OCI-LY7 (cell line): ENCODE measurements around the gene STX17.

ENCODE experiments used
- EZH2phosphoT487 ChIP-seq: fragments of 200-600 bp; sonication (generic); IDR thresholded peaks from 2 replicates; pipeline ENCODE4 v1.6.1; 2018; ENCODE audit warnings: low read depth, borderline replicate concordance, mild to moderate bottlenecking, mixed run types, antibody characterized with exemption, low read length, moderate library complexity, mixed read lengths
- TF ChIP-seq, protein P1 (sequence below): fragments of 200-600 bp; sonication (generic); conservative IDR thresholded peaks from 2 replicates; pipeline ENCODE4 v1.5.1; 2014; ENCODE audit warnings: mild to moderate bottlenecking, antibody characterized with exemption, low read length, moderate library complexity, mixed read lengths

GRCh38 chr9:99948482-99948881, 42.0 kb downstream of the STX17 start:
- TF ChIP-seq, protein P1, sequence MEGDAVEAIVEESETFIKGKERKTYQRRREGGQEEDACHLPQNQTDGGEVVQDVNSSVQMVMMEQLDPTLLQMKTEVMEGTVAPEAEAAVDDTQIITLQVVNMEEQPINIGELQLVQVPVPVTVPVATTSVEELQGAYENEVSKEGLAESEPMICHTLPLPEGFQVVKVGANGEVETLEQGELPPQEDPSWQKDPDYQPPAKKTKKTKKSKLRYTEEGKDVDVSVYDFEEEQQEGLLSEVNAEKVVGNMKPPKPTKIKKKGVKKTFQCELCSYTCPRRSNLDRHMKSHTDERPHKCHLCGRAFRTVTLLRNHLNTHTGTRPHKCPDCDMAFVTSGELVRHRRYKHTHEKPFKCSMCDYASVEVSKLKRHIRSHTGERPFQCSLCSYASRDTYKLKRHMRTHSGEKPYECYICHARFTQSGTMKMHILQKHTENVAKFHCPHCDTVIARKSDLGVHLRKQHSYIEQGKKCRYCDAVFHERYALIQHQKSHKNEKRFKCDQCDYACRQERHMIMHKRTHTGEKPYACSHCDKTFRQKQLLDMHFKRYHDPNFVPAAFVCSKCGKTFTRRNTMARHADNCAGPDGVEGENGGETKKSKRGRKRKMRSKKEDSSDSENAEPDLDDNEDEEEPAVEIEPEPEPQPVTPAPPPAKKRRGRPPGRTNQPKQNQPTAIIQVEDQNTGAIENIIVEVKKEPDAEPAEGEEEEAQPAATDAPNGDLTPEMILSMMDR = no peak
- no peak for TF ChIP-seq EZH2phosphoT487
